Smooth muscle cell (in vitro differentiated cells): ENCODE measurements around the gene ZP1. TPM values are rescaled to one million over a fixed set of nuclear protein-coding genes. Genes with fewer than 3 reads are reported as not detected.
A peak's percentile ranks its signal among the peaks of the same experiment; 100 is the strongest.

ENCODE experiments used
- DNase-seq: peaks from one replicate; lab custom pipeline; 2025; ENCODE audit not compliant: unreplicated experiment; lab: John Stamatoyannopoulos, UW
- H2AFZ ChIP-seq: fragments of 200-600 bp; sonication (generic); 2 replicates; pipeline ENCODE4 v1.6.0; 2016; ENCODE audit warnings: antibody characterized with exemption, low read depth, mild to moderate bottlenecking
- H3F3A ChIP-seq: fragments of 200-600 bp; sonication (generic); 2 replicates; pipeline ENCODE4 v1.6.0; 2017; ENCODE audit warnings: antibody characterized with exemption, low read depth
- H3K27ac ChIP-seq: fragments of 200-600 bp; sonication (generic); 2 replicates; pipeline ENCODE4 v1.5.1; 2016; ENCODE audit warnings: low read depth, mild to moderate bottlenecking
- H3K27me3 ChIP-seq: fragments of 200-600 bp; sonication (generic); 2 replicates; pipeline ENCODE4 v1.6.1; 2016; ENCODE audit warnings: low read depth, mild to moderate bottlenecking
- H3K36me3 ChIP-seq: fragments of 200-600 bp; sonication (generic); 2 replicates; pipeline ENCODE4 v1.5.1; 2016; ENCODE audit warnings: low read depth
- H3K4me1 ChIP-seq: fragments of 200-600 bp; sonication (generic); 2 replicates; pipeline ENCODE4 v1.5.1; 2016; ENCODE audit warnings: low read depth
- H3K4me2 ChIP-seq: fragments of 200-600 bp; sonication (generic); 2 replicates; pipeline ENCODE4 v1.6.0; 2016; ENCODE audit warnings: mild to moderate bottlenecking
- H3K4me3 ChIP-seq: fragments of 200-600 bp; sonication (generic); 2 replicates; pipeline ENCODE4 v1.5.1; 2016; ENCODE audit warnings: mild to moderate bottlenecking
- H3K79me2 ChIP-seq: fragments of 200-600 bp; sonication (generic); 2 replicates; pipeline ENCODE4 v1.6.0; 2016; ENCODE audit warnings: low read depth, mild to moderate bottlenecking
- H3K9ac ChIP-seq: fragments of 200-600 bp; sonication (generic); 2 replicates; pipeline ENCODE4 v1.6.0; 2016; ENCODE audit warnings: low read depth
- H3K9me3 ChIP-seq: fragments of 200-600 bp; sonication (generic); replicated peaks from 2 replicates; pipeline ENCODE4 v1.5.1; 2016; ENCODE audit warnings: low read depth
- H4K20me1 ChIP-seq: fragments of 200-600 bp; sonication (generic); 2 replicates; pipeline ENCODE4 v1.6.0; 2016; ENCODE audit warnings: low read depth
- CTCF ChIP-seq: fragments of 200-600 bp; sonication (generic); IDR thresholded peaks from 2 replicates; pipeline ENCODE4 v1.5.1; 2017; ENCODE audit warnings: borderline replicate concordance, mild to moderate bottlenecking, antibody characterized with exemption; ENCODE audit not compliant: insufficient read depth, poor library complexity, severe bottlenecking
- WGBS: methylation state at CpG from one replicate; pipeline ENCODE4 v1.1.7; 2016; ENCODE audit warnings: low lambda C conversion rate; 5-methylcytosine and 5-hydroxymethylcytosine counted together
- polyA plus RNA-seq: library from polyadenylated mRNA; unstranded; fragments of >200 nt; fragmentation: Nextera tagmentation; extraction: Ambion mirVana; gene quantifications from 2 replicates; pipeline ENCODE4 v1.2.1, GENCODE V29; 2016
- total RNA-seq: library from RNA; depleted of rRNA; stranded (reverse); fragments of >200 nt; gene quantifications from 2 replicates; pipeline ENCODE4 v1.2.3, GENCODE V29; 2014

ZP1 gene
- total and polyA plus RNA-seq, 2 experiments from 2014 or later = 0.94 to 2.9 TPM

- Histone ChIP-seq H3K27ac (no peak overlapping the region), H3K4me3 (no peak overlapping the region), H3K9me3 (no peaks in the 10 kb centered on the region), H3K27me3 (no peaks in the 10 kb centered on the region), H3K4me1 (peaks cover 6% of the 10 kb centered on the region), H3K4me2 (no peak overlapping the region), H3F3A (peaks cover 8% of the 10 kb centered on the region), H3K9ac (no peak overlapping the region), H3K79me2 (peaks cover 25% of the 10 kb centered on the region), H4K20me1 (peaks cover 37% of the 10 kb centered on the region), H3K36me3 (peaks cover 7% of the 10 kb centered on the region), H2AFZ (no peak overlapping the region)
- no peak for TF ChIP-seq CTCF
- WGBS = 98% methylated on average over 11 of the region's 11 CpGs
- DNase-seq = no peak
Measured at GRCh38 chr11:60902625-60903024, 35.3 kb downstream of the ZP1 start.

- peak overlapping the region; percentile 89 for H3K4me2 ChIP-seq
- H3K27me3 ChIP-seq = no peaks in the 10 kb centered on the region
- no peak for DNase-seq
- H3K36me3 ChIP-seq = no peaks in the 10 kb centered on the region
- WGBS = 70% methylated on average over 6 of the region's 6 CpGs
- no peaks in the 10 kb centered on the region for H3K9me3 ChIP-seq
- H4K20me1 ChIP-seq = peaks cover 33% of the 10 kb centered on the region
- H3K9ac ChIP-seq = peak overlapping the region; percentile 87
- no peak overlapping the region for H2AFZ ChIP-seq
- peak overlapping the region; percentile 85 for H3K27ac ChIP-seq
- no peak for TF ChIP-seq CTCF
- H3K4me1 ChIP-seq = peaks cover 6% of the 10 kb centered on the region
- H3K4me3 ChIP-seq = peak overlapping the region; percentile 76
- peaks cover 25% of the 10 kb centered on the region for H3K79me2 ChIP-seq
- H3F3A ChIP-seq = peaks cover 5% of the 10 kb centered on the region
Measured at GRCh38 chr11:60905047-60905446, 37.7 kb downstream of the ZP1 start.

GRCh38 chr11:60905551-60906113 lies 38.3 kb downstream of the ZP1 start:
- Histone ChIP-seq H3K27ac (peak overlapping the region; percentile 85), H2AFZ (peak overlapping the region; percentile 64), H3K4me2 (peak overlapping the region; percentile 89), H4K20me1 (peaks cover 33% of the 10 kb centered on the region), H3K4me3 (peak overlapping the region; percentile 76), H3K4me1 (peaks cover 6% of the 10 kb centered on the region), H3K27me3 (peaks cover 5% of the 10 kb centered on the region), H3K9me3 (no peaks in the 10 kb centered on the region), H3K36me3 (no peaks in the 10 kb centered on the region), H3K9ac (peak overlapping the region; percentile 87), H3F3A (peaks cover 5% of the 10 kb centered on the region), H3K79me2 (peaks cover 25% of the 10 kb centered on the region)
- no peak for DNase-seq
- 9% methylated on average over 16 of the region's 16 CpGs for WGBS
- no peak for TF ChIP-seq CTCF
